ENCODE results near the gene DGKH. TPM values are rescaled to one million over a fixed set of nuclear protein-coding genes. Genes with fewer than 3 reads are reported as not detected.

DGKH gene
- total and polyA plus RNA-seq, 2 donors from 2014 or later: 1.7 to 28.8 TPM

- Histone ChIP-seq H3K9me3 (ENCODE audit: control insufficient read depth in 2 of 3, insufficient read depth in 1 of 3, low read length in 3 of 3) (no peaks in the 10 kb centered on the region), H3K9ac (ENCODE audit: low read length in 3 of 3) (no peak overlapping the region), H3K36me3 (ENCODE audit: control insufficient read depth in 2 of 3, insufficient read depth in 3 of 3, low read length in 3 of 3) (no peaks in the 10 kb centered on the region), H3K27ac (ENCODE audit: low read depth in 2 of 2, low read length in 2 of 2) (no peak overlapping the region), H3K27me3 (ENCODE audit: control insufficient read depth, insufficient read depth, low read length) (no peaks in the 10 kb centered on the region), H3K4me3 (ENCODE audit: low read length in 3 of 3) (no peak overlapping the region), H3K4me1 (ENCODE audit: control insufficient read depth in 2 of 3, insufficient read depth in 2 of 3, low read depth in 1 of 3, low read length in 3 of 3) (no peaks in the 10 kb centered on the region)
- FAIRE-seq (no peak), DNase-seq (no peak)
- TF ChIP-seq CTCF (IDR thresholded peaks at IDR 0.05; ENCODE audit: borderline replicate concordance, extremely low read depth, insufficient read depth): no peak
- intact Hi-C loops (cut with DNase I): no loop called here
Measured at GRCh38 chr13:42279986-42280385, 231.5 kb downstream of the DGKH start.

GRCh38 chr13:42280537-42280936, 232.1 kb downstream of the DGKH start:
- Histone ChIP-seq H3K36me3 (ENCODE audit: control insufficient read depth in 2 of 3, insufficient read depth in 3 of 3, low read length in 3 of 3) (no peaks in the 10 kb centered on the region), H3K27me3 (ENCODE audit: control insufficient read depth, insufficient read depth, low read length) (no peaks in the 10 kb centered on the region), H3K9ac (ENCODE audit: low read length in 3 of 3) (no peak overlapping the region), H3K9me3 (ENCODE audit: control insufficient read depth in 2 of 3, insufficient read depth in 1 of 3, low read length in 3 of 3) (no peaks in the 10 kb centered on the region), H3K4me3 (ENCODE audit: low read length in 3 of 3) (no peak overlapping the region), H3K27ac (ENCODE audit: low read depth in 2 of 2, low read length in 2 of 2) (no peak overlapping the region), H3K4me1 (ENCODE audit: control insufficient read depth in 2 of 3, insufficient read depth in 2 of 3, low read depth in 1 of 3, low read length in 3 of 3) (no peaks in the 10 kb centered on the region)
- FAIRE-seq: no peak
- intact Hi-C loops (cut with DNase I): no loop called here
- no peak for TF ChIP-seq CTCF (IDR thresholded peaks at IDR 0.05; ENCODE audit: borderline replicate concordance, extremely low read depth, insufficient read depth)
- no peak for DNase-seq

GRCh38 chr13:42283574-42283973, 235.1 kb downstream of the DGKH start:
- FAIRE-seq (no peak), DNase-seq (no peak)
- no peaks in the 10 kb centered on the region for H3K9me3 ChIP-seq (ENCODE audit: control insufficient read depth in 2 of 3, insufficient read depth in 1 of 3, low read length in 3 of 3)
- no peak overlapping the region for H3K4me3 ChIP-seq (ENCODE audit: low read length in 3 of 3)
- H3K4me1 ChIP-seq (ENCODE audit: control insufficient read depth in 2 of 3, insufficient read depth in 2 of 3, low read depth in 1 of 3, low read length in 3 of 3): no peaks in the 10 kb centered on the region
- H3K36me3 ChIP-seq (ENCODE audit: control insufficient read depth in 2 of 3, insufficient read depth in 3 of 3, low read length in 3 of 3): peaks cover 2 to 12% (median 4%) of the 10 kb centered on the region in 3 donors
- no peak for TF ChIP-seq CTCF (IDR thresholded peaks at IDR 0.05; ENCODE audit: borderline replicate concordance, extremely low read depth, insufficient read depth)
- no peaks in the 10 kb centered on the region for H3K27me3 ChIP-seq (ENCODE audit: control insufficient read depth, insufficient read depth, low read length)
- H3K27ac ChIP-seq (ENCODE audit: low read depth in 2 of 2, low read length in 2 of 2): no peak overlapping the region
- intact Hi-C loops (cut with DNase I): no loop called here
- no peak overlapping the region for H3K9ac ChIP-seq (ENCODE audit: low read length in 3 of 3)

GRCh38 chr13:42284068-42284467, 235.6 kb downstream of the DGKH start:
- no peak for TF ChIP-seq CTCF (IDR thresholded peaks at IDR 0.05; ENCODE audit: borderline replicate concordance, extremely low read depth, insufficient read depth)
- Histone ChIP-seq H3K27me3 (ENCODE audit: control insufficient read depth, insufficient read depth, low read length) (no peaks in the 10 kb centered on the region), H3K36me3 (ENCODE audit: control insufficient read depth in 2 of 3, insufficient read depth in 3 of 3, low read length in 3 of 3) (peaks cover 6 to 15% (median 8%) of the 10 kb centered on the region in 3 donors), H3K9me3 (ENCODE audit: control insufficient read depth in 2 of 3, insufficient read depth in 1 of 3, low read length in 3 of 3) (no peaks in the 10 kb centered on the region), H3K9ac (ENCODE audit: low read length in 3 of 3) (no peak overlapping the region), H3K27ac (ENCODE audit: low read depth in 2 of 2, low read length in 2 of 2) (no peak overlapping the region), H3K4me1 (ENCODE audit: control insufficient read depth in 2 of 3, insufficient read depth in 2 of 3, low read depth in 1 of 3, low read length in 3 of 3) (no peaks in the 10 kb centered on the region), H3K4me3 (ENCODE audit: low read length in 3 of 3) (no peak overlapping the region)
- DNase-seq (no peak), FAIRE-seq (no peak)
- intact Hi-C loops (cut with DNase I): no loop called here
